ENCODE results near the gene TMEM132D. TPM values are rescaled to one million over a fixed set of nuclear protein-coding genes. Genes with fewer than 3 reads are reported as not detected.

TMEM132D gene
- total RNA-seq, 1 donor from 2014 or later, result 0.20 TPM

DNA sequence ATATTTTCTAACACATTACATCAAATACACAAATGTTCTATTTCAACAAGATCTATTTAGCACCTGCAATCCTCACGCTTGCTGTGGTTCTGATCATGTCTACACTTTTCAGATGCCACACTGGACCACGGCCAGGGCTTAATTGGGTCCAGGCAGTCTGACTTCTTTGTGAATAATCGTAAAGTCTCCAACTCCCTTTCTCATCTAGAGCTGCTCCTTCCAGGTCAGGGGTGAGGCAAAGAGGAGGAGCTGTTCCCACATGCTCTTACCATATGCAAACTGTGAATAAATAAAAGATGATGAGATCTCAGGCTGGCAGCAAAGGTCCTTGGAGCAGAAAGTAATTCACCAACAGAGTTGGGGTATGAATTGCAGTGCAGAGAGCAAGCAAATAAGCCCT, 733.9 kb downstream of the TMEM132D start:
- DNase-seq, result no peak

DNA sequence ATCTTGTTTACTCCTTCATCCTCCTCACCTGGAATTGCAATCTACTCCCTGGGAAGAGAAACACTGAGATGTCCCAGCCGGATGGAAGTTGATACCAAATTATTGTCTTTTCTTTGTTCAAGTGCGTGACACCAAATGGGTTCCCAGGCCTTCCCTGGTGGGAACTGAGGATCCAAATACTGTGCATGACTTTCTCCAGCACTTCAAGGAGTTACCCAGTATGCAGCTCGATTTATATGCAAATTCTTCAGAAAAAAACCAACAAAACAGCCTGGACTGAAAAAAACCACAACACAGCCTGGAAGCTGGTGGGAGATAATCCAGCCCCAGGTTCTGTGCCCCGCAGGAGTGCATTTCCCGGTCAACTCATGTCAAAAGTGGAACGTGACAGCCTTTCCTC, 740.0 kb downstream of the TMEM132D start:
- DNase-seq, result no peak

DNA sequence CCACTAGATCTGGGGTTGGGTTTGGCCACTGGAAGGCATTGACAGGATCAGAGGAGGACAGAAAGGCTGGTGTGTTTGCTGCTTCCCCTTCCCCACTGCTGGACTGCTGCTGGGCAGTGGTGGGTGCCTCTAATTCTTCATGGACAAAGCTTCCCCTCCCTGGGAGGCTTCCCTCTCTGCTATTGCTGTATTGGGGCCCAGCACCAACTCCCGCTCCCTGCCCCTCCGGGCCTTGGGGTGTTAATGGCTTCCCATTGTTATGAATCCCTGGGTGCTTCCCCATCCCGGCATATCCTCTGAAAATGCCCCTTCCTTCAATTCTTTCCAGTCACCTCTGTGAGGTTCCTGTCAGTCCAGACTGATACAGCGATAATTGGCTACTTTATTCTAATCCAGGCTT, 740.4 kb downstream of the TMEM132D start:
- DNase-seq, result no peak

DNA sequence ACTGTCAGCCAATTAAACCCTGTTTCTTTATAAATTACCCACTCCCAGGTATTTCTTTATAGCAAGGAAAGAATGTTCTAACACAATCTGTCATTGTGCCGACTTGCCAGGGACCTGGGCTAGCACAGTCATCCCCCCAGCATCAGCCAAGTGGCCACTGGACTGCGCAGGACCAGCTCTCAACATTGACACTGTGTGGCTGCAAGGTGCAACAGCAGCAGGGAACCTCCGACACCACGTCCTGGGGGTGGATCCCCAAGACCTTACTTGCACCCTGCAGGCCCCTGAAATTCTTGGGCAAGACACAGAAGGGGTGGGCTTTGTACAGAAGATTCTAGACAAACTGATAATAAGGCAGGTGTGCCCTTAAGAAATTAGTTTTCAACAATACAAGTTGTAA, 741.0 kb downstream of the TMEM132D start:
- no peak for DNase-seq

DNA sequence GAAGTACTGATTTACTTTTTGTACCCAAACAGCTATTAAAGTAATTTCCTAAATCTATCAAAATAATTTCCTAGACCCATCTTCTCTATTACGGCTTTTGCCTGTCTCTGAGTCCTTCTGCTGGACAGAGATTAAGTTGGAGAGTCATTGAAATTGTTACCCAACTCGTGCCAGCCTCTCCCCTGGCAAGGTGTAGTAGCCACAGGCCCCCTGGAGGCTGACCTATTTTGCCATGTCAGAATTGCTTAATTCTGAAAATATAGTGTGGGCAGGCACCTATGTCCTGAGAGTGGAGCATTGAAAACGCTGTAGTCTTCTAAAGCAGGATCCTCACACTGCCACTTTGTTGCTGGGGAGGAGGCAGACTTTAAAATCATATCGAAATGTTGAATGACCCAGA, 742.3 kb downstream of the TMEM132D start:
- DNase-seq, result no peak

DNA sequence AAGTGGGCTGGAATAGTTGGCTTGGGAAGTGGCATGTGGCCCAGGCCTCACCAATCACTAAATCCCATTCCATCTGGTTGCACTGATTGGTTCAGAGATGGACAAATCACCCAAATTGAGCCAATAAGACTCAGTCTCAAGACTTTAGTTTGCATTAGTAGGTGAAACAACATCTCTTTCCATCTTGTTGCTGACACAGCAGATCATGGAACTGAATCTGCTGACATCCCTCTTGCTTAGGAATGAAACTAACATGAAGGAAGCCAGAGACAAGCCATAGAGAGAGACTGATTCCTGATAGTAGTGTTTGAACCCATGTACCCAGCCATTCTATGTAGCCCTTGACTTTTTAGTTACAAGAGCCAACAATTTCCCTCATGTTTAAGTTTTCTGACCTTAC, 743.5 kb downstream of the TMEM132D start:
- DNase-seq, result no peak

DNA sequence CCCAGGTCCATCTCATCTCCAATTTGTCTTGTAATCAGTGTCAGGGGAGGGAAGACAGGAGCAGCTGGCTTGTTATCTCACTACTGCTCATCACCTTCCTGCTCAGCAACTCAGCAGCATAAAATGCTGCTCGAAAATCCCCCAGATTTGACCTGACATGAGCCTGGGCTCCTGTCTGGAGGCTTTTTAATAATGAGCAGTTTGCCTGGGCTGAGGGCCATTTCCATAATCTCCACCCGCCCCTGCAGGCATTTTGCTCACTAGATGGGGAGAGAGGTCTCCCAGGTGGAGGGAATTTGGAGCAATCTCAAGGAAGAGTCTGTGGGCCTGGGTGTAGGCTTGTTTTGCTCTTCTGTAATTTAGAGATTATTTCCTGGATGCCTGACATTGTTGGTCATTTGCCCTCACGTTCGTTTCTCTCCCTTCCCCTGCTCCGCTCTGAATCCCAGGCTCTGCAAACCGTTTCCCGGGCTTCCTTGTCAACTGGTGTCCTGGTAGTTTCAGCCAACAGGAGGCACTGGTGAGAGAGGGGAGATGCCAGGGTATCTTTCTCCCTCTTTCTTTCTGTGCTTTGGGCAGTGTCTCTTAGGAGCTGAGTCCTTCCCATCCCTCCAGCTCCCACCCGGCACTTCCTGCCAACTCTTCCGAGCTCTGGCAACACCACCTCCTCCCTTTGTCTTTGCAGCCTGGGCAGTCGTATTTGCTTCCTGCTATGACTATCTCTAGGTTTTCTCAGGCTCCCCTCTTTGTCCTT, 751.3 kb downstream of the TMEM132D start:
- DNase-seq, result no peak

DNA sequence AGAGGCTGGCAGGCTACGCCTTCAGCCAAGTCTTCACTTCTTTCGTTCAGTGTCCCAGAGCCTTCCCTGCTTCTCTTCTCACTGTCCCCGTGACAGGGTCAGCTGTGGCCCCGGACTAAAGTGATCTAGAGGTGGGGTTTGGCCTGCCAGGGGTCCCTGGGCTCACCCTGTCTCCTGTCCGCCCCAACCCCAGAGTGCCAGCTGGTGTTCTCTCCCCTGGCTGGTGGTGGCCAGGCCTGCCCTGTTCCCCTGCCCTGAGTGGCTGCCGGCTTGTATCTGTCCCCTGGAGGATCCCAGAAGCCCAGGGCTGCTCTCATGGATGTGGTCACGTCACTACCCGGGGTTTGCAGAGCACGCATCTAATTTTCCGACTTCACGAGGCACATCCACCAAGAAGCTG, 753.1 kb downstream of the TMEM132D start:
- no peak for DNase-seq

DNA sequence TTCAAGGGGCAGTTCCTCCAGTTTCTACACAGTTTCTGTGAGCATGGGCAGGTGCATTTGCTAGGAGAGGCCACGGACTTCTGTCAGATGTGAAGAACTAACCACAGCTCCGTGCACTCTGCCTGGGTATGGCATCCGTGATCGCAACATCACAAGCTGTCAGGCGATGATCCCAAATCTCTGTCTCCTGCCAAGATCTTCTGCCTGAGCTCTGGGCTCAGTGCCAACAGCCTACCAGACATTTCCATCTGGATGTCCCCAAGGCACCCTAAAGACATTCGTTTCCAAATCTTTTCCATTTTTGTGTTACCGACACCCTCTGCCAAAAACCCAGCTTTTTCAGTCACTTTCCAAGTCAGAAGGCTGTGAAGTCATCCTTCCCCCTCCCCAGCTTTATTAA, 758.4 kb downstream of the TMEM132D start:
- DNase-seq, result no peak

DNA sequence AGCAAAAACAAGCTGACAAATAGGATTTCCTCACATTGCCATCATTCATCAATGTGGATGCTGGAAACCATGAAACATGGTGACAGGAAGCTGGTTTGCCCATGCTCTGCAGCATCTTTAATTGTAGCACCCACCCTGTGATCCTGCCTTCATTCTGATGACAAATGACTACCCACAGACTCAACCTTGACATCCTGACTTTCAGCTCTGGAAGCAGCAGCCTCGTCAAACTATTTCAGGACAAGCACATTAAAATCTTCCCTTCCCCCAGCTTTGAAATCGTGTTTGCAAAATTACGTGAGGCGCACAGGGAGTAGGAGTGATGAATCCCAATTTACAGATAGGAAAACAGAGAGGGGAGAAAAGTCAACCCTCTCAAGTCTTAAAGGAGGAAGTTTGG, 765.0 kb downstream of the TMEM132D start:
- DNase-seq, result no peak

DNA sequence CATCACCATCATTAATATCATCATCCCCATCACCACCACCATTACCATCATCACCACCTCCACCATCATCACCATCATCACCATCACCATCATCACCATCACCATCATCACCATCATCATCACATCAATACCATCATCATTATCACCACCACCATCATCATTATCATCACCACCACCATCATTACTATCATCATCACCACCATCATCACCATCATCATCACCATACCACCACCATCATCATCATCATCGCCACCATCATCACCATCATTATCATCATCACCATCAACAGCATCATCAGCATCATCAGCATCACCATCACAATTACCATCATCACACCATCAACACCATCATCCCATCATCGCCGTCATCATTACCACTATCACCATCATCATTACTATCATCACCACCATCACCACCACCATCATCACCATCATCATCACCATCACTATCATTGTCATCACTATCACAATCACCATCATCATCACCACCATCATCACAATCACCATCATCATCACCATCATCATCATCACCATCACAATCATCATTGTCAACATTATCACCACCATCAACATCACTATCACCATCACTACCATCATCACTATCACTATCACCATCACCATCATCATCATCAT, 767.0 kb downstream of the TMEM132D start:
- no peak for DNase-seq

DNA sequence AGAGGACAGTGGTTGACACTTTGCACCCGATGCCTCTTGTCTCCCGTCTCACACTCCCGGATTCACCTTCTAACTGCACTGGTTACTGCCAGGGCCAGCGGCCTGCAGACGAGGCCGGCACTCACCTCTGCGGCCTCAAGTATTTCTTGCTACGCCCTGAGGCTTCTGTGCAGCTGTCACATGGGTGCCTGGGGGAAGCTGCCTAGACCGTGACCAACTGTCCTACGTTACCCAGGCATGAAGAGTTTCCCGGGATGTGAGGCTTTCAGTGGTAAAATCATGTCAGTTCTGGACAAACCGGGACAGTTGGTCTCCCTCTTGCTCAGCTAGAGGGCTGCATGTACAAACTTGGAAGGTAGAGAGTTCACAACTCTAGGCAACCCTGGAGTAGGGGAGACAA, 776.1 kb downstream of the TMEM132D start:
- DNase-seq, result no peak

DNA sequence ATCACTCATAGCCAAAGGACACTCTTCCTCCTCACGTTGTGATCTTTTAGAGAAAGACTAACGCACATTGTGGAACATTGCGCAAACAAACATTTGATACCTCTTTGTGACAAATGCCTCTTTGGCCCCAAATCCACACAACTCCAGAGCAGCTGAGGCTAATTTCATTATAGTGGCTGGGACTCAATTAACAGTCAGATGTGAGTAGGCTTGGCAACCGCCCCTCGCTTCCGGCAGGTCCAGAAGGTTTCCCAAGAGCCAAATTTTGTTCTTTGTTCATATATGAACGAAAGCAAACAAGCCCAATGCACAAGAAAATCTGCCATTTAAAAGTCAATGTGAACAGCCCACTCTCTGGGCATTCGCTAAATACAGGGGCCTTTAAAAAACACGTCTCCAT, 776.6 kb downstream of the TMEM132D start:
- no peak for DNase-seq

DNA sequence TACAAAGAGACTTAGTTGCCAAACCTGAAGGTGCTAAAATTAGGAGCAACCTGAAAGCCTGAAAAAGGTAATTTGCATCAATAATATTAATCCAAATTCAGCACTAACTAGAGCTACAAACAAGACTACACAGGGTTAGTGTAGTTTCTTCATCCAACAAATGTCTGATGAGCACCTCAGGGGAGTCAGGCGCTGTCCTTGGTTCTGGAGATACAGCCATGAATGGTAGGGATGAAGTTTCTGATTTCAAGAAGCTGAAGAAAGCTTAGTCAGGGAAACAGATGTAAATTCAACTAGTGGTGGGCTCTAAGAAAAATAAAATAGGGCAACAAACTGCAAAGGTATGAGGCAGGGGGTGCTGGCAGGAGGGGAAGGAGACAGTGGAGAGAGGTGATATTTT, 784.3 kb downstream of the TMEM132D start:
- DNase-seq, result no peak

DNA sequence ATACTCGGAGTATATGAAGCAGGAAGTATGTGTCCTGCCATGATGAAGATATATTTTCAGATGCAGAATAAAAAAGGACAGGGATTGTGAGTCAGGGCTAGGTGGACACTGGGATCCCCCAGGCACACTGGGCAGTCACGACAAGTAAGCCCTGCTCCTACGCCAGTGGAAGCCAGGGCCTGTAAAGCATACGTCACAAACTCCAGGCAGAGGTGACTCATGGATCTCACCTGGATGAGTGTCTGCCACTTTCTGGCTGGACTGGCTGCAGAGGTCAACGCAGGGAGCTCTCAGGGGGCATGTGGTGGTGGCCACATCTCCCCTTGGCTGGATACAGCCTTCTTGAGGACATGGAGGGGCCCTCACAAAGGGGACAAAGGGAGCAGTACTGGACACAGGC, 788.3 kb downstream of the TMEM132D start:
- no peak for DNase-seq

DNA sequence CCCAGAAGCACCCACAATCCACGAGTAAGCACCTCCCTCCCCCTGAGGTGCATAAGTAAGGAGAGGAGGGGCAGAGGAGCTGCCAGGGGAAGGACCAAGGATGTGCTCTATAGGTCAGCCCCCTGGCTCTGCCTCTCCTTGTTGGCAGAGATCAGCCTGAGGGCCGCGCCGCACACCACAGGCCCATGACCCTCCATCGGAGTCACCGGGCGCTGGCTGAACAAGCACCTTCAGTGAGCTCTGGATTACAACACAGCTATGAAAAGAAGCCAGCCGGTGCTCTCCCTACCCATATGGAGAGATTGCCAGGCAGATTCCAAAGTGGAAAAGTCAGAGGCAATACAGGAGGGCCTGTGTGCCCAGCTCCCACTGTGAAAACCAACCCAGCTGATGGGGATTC, 793.2 kb downstream of the TMEM132D start:
- DNase-seq, result no peak

DNA sequence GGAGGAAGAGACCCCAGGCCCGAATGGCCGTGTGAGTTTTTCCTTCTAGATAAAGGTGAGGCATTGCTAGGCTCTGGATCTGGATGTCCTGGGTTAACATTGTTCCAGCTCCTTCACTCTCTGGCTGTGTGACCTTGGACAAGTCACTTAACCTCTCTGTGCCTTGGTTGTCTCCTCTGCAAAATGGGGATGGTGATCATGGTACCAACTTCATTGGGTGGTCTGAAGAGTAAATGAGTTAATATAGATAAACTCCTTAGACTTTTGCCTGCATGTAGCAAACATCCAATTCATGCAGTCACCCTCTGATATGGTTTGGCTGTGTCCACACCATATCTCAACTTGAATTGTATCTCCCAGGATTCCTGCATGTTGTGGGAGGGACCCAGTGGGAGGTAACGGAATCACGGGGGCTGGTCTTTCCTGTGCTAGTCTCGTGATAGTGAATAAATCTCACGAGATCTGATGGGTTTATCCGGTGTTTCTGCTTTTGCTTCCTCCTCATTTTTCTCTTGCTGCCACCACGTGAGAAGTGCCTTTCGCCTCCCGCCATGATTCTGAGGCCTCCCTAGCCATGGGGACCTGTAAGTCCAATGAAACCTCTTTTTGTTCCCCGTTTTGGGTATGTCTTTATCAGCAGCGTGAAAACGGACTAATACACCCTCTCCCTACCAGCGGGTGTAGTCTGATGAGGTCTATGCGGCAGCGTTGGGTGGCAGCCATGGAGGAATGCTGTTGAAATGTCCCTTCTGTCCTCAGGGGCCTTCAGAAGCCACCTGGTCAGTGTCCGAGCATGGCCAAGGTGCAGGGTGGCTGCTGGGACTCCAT, 794.4 kb downstream of the TMEM132D start:
- DNase-seq, result no peak

DNA sequence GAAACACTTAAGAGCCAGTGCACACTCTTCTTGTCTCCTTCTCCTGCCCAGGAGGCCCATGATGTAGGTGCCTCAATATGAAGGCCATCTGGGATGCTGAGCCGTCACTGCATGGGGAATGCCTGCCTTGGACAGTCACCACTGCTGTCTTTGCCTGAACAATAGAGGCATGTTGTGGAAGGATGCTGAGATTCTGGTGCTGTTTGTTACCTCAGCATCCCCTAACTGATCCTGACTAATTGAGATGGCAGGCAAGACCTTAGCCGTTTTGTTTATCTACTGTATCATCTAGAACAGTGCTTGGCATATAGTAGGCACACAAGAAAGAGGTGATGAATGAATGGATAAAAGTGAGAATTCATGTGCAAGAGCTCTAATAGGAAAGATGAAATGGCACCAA, 797.1 kb downstream of the TMEM132D start:
- DNase-seq, result no peak

DNA sequence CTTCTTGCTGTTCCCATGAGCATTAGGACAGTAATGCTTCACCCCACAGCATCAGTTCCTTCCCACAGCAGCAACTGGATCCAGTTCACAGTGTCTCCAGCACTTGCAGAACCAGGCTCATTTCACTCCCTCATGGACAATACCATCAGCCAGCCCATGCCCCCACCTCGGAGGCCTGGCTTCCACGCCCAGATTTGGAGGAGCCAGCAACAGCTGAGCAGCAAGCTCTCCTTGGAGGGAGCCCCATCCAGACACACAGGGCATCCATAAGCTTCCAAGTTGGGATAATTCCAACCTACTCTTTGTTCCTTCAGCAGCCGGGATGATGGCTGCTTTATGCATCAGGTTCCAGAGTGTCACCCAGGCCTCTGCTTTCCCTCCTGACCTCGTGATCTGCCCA, 800.6 kb downstream of the TMEM132D start:
- DNase-seq, result no peak

DNA sequence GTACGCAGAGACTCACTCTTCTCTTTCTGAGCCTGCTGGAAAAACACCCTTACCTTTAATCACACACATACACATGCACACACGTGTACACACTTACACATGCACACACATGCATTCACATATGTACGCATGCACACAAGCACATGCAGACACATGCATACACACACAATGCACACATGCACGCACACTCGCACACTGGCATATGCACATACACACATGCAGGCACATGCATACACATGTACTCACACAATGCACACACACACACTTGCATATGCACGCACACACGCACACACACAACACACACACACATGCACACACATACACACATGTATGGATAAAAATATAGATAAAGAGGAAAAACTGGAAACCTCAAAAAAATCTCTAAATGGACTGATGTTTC, 801.6 kb downstream of the TMEM132D start:
- no peak for DNase-seq

DNA sequence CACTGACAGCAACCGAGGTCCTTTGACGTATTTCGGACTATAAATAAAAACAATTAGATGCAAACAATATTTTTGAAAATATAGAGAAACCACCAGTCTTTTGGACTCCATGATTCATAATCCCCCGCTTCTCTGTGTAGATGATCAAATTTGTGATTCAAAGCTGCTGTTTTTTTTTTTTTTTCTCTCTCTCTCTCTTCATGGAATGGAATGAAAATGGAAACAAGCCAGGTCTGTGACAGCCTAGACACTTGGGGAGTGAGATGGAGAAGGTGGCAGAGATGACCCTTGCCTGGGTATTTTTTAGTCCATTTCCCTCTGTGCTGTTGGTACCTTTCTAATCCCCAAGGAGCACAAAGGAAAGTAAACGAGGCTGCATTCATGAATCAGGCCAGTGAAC, 802.0 kb downstream of the TMEM132D start:
- no peak for DNase-seq

DNA sequence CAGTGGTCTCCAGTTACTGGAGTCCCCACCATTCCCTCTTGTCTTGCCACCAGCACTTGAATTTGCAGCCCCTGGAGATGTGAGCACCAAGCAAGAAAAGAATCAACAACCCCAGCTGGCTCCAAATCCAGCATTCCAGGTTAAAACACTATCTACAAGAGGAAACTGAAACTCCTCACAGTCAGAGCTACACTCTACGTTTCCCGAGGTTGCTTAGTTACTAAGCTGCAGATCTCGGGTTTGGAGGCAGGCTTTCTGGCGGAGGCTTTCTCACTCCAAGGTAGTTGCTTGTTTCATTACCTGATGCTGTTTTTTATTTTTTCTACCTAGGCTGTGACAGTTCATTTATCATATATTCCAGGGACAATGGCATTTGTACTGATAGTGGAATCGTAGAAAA, 802.4 kb downstream of the TMEM132D start:
- no peak for DNase-seq

DNA sequence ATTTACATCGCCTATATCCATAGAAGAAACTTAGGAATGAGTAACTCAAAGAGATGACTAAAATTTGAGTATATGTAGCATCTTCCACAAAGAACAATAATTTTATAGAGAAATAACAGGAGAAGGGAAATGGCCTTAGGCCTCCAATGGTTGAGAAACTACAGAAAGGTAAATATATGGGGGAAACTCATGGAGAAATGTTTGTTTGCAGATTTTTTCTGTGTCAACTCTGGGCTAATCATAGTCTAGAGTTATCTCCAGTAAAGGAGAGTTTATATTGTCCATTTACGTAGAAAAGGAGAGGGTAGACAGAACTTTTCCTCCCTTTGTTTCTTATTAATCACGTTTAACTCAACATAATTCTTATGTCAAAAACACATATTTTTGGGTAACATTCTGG, 806.4 kb downstream of the TMEM132D start:
- no peak for DNase-seq

DNA sequence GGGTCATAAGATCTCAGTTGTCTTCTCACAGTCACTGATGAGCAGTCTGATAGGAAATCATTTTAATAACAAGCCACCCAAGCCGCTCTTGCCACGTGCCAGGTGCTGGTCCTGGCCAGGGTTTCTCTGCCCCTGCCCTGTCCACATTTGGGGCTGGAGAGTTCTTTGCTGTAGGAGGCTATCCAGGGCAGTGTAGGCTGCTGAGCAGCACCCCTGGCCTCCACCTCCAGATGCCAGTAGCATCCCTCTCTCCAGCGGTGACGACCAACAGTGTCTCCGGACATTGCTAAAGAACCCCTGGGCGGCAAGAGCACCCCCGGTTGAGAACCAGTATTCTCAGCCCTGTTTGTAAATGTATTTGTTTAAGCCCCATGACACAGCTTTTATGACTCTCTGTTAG, 806.9 kb downstream of the TMEM132D start:
- no peak for DNase-seq

All from skin of body (tissue), 2 donors.